Loucy (cell line): ENCODE results near the gene GBP2.

Experiments
- CTCF ChIP-seq: fragments of 200-600 bp; sonication (generic); conservative IDR thresholded peaks from 2 replicates; pipeline ENCODE4 v1.5.1; 2014; ENCODE audit warnings: mild to moderate bottlenecking, antibody characterized with exemption, low read length
- EZH2phosphoT487 ChIP-seq: fragments of 200-600 bp; IDR thresholded peaks from 2 replicates; pipeline ENCODE4 v1.6.1; 2018; ENCODE audit warnings: antibody characterized with exemption, mild to moderate bottlenecking, moderate library complexity, borderline replicate concordance

GRCh38 chr1:89166705-89167104 lies 40.8 kb upstream of the GBP2 start:
- TF ChIP-seq CTCF (no peak), EZH2phosphoT487 (no peak)
